Measurements from ENCODE around the gene HOXA4. TPM values are rescaled to one million over a fixed set of nuclear protein-coding genes. Genes with fewer than 3 reads are reported as not detected.

Gene HOXA4
- total RNA-seq, 2 donors from 2014 or later = 0.55 TPM; not detected in 1

- peaks cover 0 to 8% of the 10 kb centered on the region in 2 donors for H3K4me1 Mint-ChIP-seq (ENCODE audit: low read depth in 2 of 2)
- H3K27me3 Mint-ChIP-seq = no peaks in the 10 kb centered on the region
- ATAC-seq = no peak
These were observed 51.2 kb downstream of the HOXA4 start for GRCh38 chr7:27079234-27079975.

DNA sequence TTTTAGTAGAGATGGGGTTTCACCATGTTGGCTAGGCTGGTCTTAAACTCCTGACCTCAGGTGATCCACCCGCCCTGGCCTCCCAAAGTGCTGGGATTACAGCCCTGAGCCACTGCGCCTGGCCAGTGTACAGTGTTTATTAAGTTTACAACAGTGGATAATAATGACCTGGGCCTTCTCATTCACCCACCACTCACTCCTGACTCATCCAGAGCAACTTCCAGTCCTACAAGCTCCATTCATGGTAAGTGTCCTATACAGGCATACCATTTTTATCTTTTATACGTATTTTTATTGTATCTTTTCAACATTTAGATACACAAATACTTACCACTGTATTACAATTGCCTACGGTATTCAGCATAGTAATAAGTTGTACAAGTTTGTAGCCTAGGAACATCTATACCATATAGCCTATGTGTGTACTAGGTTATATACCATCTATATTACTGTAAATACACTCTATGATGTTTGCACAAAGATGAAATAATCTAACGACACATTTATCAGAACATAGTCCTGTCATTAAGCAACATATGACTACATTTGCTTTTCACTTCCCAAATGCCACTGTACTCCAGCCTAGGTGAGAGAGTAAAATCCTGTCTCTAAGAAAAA, 51.8 kb downstream of the HOXA4 start:
- ATAC-seq = no peak

More at GRCh38 chr7:27079234-27079975, 51.2 kb downstream of the HOXA4 start:
- DNase-seq (ENCODE audit: low spot score) = no peak
- Mint-ChIP-seq H3K9me3 (no peaks in the 10 kb centered on the region), H3K36me3 (no peaks in the 10 kb centered on the region), H3K27ac (no peak overlapping the region), H3K4me3 (no peak overlapping the region)

More for the DNA sequence above, 51.8 kb downstream of the HOXA4 start:
- H3K36me3 Mint-ChIP-seq = no peaks in the 10 kb centered on the region
- H3K27me3 Mint-ChIP-seq = no peaks in the 10 kb centered on the region
- no peaks in the 10 kb centered on the region for H3K9me3 Mint-ChIP-seq
- peaks cover 0 to 8% of the 10 kb centered on the region in 2 donors for H3K4me1 Mint-ChIP-seq (ENCODE audit: low read depth in 2 of 2)
- no peak overlapping the region for H3K27ac Mint-ChIP-seq
- no peak overlapping the region for H3K4me3 Mint-ChIP-seq
- no peak for DNase-seq (ENCODE audit: low spot score)

Other genes starting within 250 kb of the HOXA4 start
- under 1 TPM; 0.36 to 0.78 TPM for gene HOXA1, start 34.8 kb downstream of the HOXA4 start, total RNA-seq
- not detected for gene HOXA2, start 28.1 kb downstream of the HOXA4 start, total RNA-seq
- under 1 TPM; 0.33 to 0.64 TPM for gene HOXA5, start 12.9 kb upstream of the HOXA4 start, total RNA-seq
- under 1 TPM in 1 of 2 donors, not detected in 1; 0.81 TPM for gene HOXA6, start 17.0 kb upstream of the HOXA4 start, total RNA-seq
- not detected for gene HOXA3, start 21.8 kb upstream of the HOXA4 start, total RNA-seq
- under 1 TPM in 1 of 2 donors, not detected in 1; 0.20 TPM for gene HOXA7, start 25.9 kb upstream of the HOXA4 start, total RNA-seq
- 1 to 10 TPM in 1 of 2 donors, not detected in 1; 2.4 TPM for gene HOXA9, start 34.8 kb upstream of the HOXA4 start, total RNA-seq
- 1 to 10 TPM in 1 of 2 donors, under 1 TPM in 1; 0.88 to 1.3 TPM for gene HOXA10, start 43.6 kb upstream of the HOXA4 start, total RNA-seq
- gene HOXA11, start 54.5 kb upstream of the HOXA4 start, total RNA-seq = under 1 TPM; 0.20 to 0.76 TPM
- gene HOXA13, start 69.3 kb upstream of the HOXA4 start, total RNA-seq = not detected
- gene EVX1, start 112.0 kb upstream of the HOXA4 start, total RNA-seq = not detected

All from natural killer cell treated with Interleukin-12 subunit alpha and Interleukin-12 subunit beta and Interleukin-15 and Interleukin-18, amount 100 ng/mL, for 72 hours (primary cell).